Suppressor macrophage treated with lipopolysaccharide for 1 hour (primary cell): ENCODE data around the gene MAPT.
A peak's percentile ranks its signal among the peaks of the same experiment; 100 is the strongest.
"Not testable (repeated sequence)": the region's sequence is repeated elsewhere in the genome, so short reads cannot be mapped to it uniquely, and the experiment has no call there.

Experiments
- DNase-seq, 3 donors: peaks; one replicate each; pipeline ENCODE4 v3.0.0-alpha.2; 2020 to 2022

Gene MAPT

GRCh38 chr17:45894022-45894784 lies at the start of gene MAPT:
Gene MAPT, plus strand, starts transcription at chr17:45894554. Its CDS starts 67,784 bp downstream, at chr17:45962338.
- DNase-seq, result peak; percentile 93 to 96 (median 95)

- no peak for DNase-seq
These were observed 49.5 kb upstream of the MAPT start, which contains the start of gene SPPL2C for GRCh38 chr17:45844695-45845375. Gene SPPL2C, plus strand, starts transcription at chr17:45844881. Its CDS starts 26 bp downstream, at chr17:45844907.

- no peak for DNase-seq
These were observed 48.8 kb upstream of the MAPT start for GRCh38 chr17:45845376-45846185.

GRCh38 chr17:45846223-45846622 lies 48.1 kb upstream of the MAPT start:
- no peak for DNase-seq

- DNase-seq, result no peak
These were observed 47.7 kb upstream of the MAPT start for GRCh38 chr17:45846646-45847045.

GRCh38 chr17:45847101-45847500 lies 47.3 kb upstream of the MAPT start:
- DNase-seq, result no peak

- no peak for DNase-seq
These were observed 46.6 kb upstream of the MAPT start for GRCh38 chr17:45847747-45848146.

GRCh38 chr17:45848405-45848804 lies 45.9 kb upstream of the MAPT start:
- no peak for DNase-seq

- DNase-seq, result no peak
These were observed 45.4 kb upstream of the MAPT start for GRCh38 chr17:45848868-45849535.

GRCh38 chr17:45849536-45849990 lies 44.8 kb upstream of the MAPT start:
- no peak for DNase-seq

GRCh38 chr17:45850011-45850410 lies 44.3 kb upstream of the MAPT start:
- no peak for DNase-seq

- DNase-seq, result no peak
These were observed 43.9 kb upstream of the MAPT start for GRCh38 chr17:45850468-45850867.

GRCh38 chr17:45851022-45851421 lies 43.3 kb upstream of the MAPT start:
- no peak for DNase-seq

GRCh38 chr17:45851464-45851863 lies 42.9 kb upstream of the MAPT start:
- no peak for DNase-seq

GRCh38 chr17:45851873-45852272 lies 42.5 kb upstream of the MAPT start:
- DNase-seq, result no peak

- peak; percentile 68 to 77 (median 75) for DNase-seq
These were observed 41.6 kb upstream of the MAPT start for GRCh38 chr17:45852535-45853297.

GRCh38 chr17:45854209-45854608 lies 40.1 kb upstream of the MAPT start:
- no peak for DNase-seq

- DNase-seq, result no peak
These were observed 38.5 kb upstream of the MAPT start for GRCh38 chr17:45855691-45856336.

GRCh38 chr17:45857977-45858708 lies 36.2 kb upstream of the MAPT start:
- peak in 2 of 3 donors; percentile 17 to 50 for DNase-seq

- DNase-seq, result no peak
These were observed 33.2 kb upstream of the MAPT start for GRCh38 chr17:45861165-45861564.

- DNase-seq, result not testable (repeated sequence)
These were observed 32.2 kb upstream of the MAPT start for GRCh38 chr17:45862127-45862526.
